HEK293 (cell line): ENCODE data around the gene FXYD2.

Experiments used
- CTCF ChIA-PET: fragments of 350-600 bp; formaldehyde crosslinking; extraction: SDS; loops from one replicate; lab custom pipeline; 2021; ENCODE audit warnings: antibody characterized with exemption; lab: Yijun Ruan, JAX
- POLR2A ChIA-PET: fragments of 300-600 bp; formaldehyde crosslinking; extraction: SDS; loops from one replicate; lab custom pipeline; 2020; ENCODE audit warnings: antibody characterized with exemption, inconsistent platforms; lab: Yijun Ruan, JAX
- H3K27ac ChIP-seq: fragments of 200-500 bp; sonication (Bioruptor generic); 2 replicates; pipeline ENCODE4 v1.5.1; 2014; ENCODE audit warnings: low read depth, low read length, control low read depth, inconsistent platforms; ENCODE audit errors: extremely low read depth
- H3K36me3 ChIP-seq, 2 experiments: fragments of 200-500 bp in 1 of 2; sonication (Bioruptor generic) in 1 of 2; 1 replicate in 1 of 2; 2 replicates in 1 of 2; pipeline ENCODE4 v1.5.1; 2014 to 2017; ENCODE audit warnings: inconsistent platforms in 2 of 2, low read length in 2 of 2; ENCODE audit not compliant: control insufficient read depth in 2 of 2, insufficient read depth in 1 of 2
- H3K4me1 ChIP-seq: fragments of 200-500 bp; sonication (Bioruptor generic); 2 replicates; pipeline ENCODE4 v1.5.1; 2014; ENCODE audit warnings: mild to moderate bottlenecking, low read length, inconsistent platforms; ENCODE audit not compliant: control insufficient read depth, insufficient read depth
- H3K4me3 ChIP-seq: 2 replicates; pipeline ENCODE4 v1.5.1; 2011; ENCODE audit warnings: low read depth, mild to moderate bottlenecking, control low read depth, low read length, moderate library complexity
- H3K9me3 ChIP-seq: fragments of 200-500 bp; sonication (Bioruptor generic); 2 replicates; pipeline ENCODE4 v1.5.1; 2014; ENCODE audit warnings: low read depth, low read length, inconsistent platforms; ENCODE audit not compliant: control insufficient read depth, insufficient read depth
- GLI4 ChIP-seq: fragments of 450-650 bp; formaldehyde crosslinking; IDR thresholded peaks from 2 replicates; pipeline ENCODE4 v1.5.1; 2016; ENCODE audit warnings: missing biosample characterization, missing genetic modification characterization
- HIC1 ChIP-seq: fragments of 450-650 bp; formaldehyde crosslinking; IDR thresholded peaks from 2 replicates; pipeline ENCODE4 v1.5.1; 2016; ENCODE audit warnings: missing biosample characterization, missing genetic modification characterization
- PRDM4 ChIP-seq: fragments of 450-650 bp; formaldehyde crosslinking; IDR thresholded peaks from 2 replicates; pipeline ENCODE4 v1.5.1; 2017; ENCODE audit warnings: missing biosample characterization, missing genetic modification characterization
- SP7 ChIP-seq: fragments of 450-650 bp; formaldehyde crosslinking; IDR thresholded peaks from 2 replicates; pipeline ENCODE4 v1.5.1; 2016; ENCODE audit warnings: missing biosample characterization, missing genetic modification characterization
- ZBTB11 ChIP-seq: fragments of 450-650 bp; formaldehyde crosslinking; conservative IDR thresholded peaks from 2 replicates; pipeline ENCODE4 v1.5.1; 2016; ENCODE audit warnings: low read depth, missing biosample characterization, missing genetic modification characterization
- ZBTB21 ChIP-seq: fragments of 450-650 bp; formaldehyde crosslinking; IDR thresholded peaks from 2 replicates; pipeline ENCODE4 v1.5.1; 2017; ENCODE audit warnings: missing biosample characterization, missing genetic modification characterization
- ZBTB49 ChIP-seq: fragments of 450-650 bp; formaldehyde crosslinking; IDR thresholded peaks from 2 replicates; pipeline ENCODE4 v1.5.1; 2016; ENCODE audit warnings: missing biosample characterization, missing genetic modification characterization, low read depth
- ZNF132 ChIP-seq: fragments of 450-650 bp; formaldehyde crosslinking; IDR thresholded peaks from 2 replicates; pipeline ENCODE4 v1.5.1; 2017; ENCODE audit warnings: missing biosample characterization, missing genetic modification characterization, borderline replicate concordance
- ZNF157 ChIP-seq: fragments of 450-650 bp; formaldehyde crosslinking; IDR thresholded peaks from 2 replicates; pipeline ENCODE4 v1.5.1; 2016; ENCODE audit warnings: missing biosample characterization, missing genetic modification characterization
- ZNF335 ChIP-seq: fragments of 450-650 bp; formaldehyde crosslinking; conservative IDR thresholded peaks from 2 replicates; pipeline ENCODE4 v1.5.1; 2016; ENCODE audit warnings: missing biosample characterization, missing genetic modification characterization
- ZNF354C ChIP-seq: fragments of 450-650 bp; formaldehyde crosslinking; IDR thresholded peaks from 2 replicates; pipeline ENCODE4 v1.5.1; 2016; ENCODE audit warnings: missing biosample characterization, missing genetic modification characterization, low read depth, borderline replicate concordance
- ZNF433 ChIP-seq: fragments of 450-650 bp; formaldehyde crosslinking; IDR thresholded peaks from 2 replicates; pipeline ENCODE4 v1.5.1; 2016; ENCODE audit warnings: missing biosample characterization, missing genetic modification characterization, low read depth
- ZNF521 ChIP-seq: fragments of 450-650 bp; formaldehyde crosslinking; IDR thresholded peaks from 2 replicates; pipeline ENCODE4 v1.5.1; 2017; ENCODE audit warnings: missing biosample characterization, mild to moderate bottlenecking, missing genetic modification characterization
- ZNF707 ChIP-seq: fragments of 450-650 bp; formaldehyde crosslinking; IDR thresholded peaks from 2 replicates; pipeline ENCODE4 v1.5.1; 2016; ENCODE audit warnings: missing biosample characterization, missing genetic modification characterization

The FXYD2 gene

GRCh38 chr11:117868815-117869561, 44.4 kb upstream of the FXYD2 start (continued):
- no peak for TF ChIP-seq ZBTB49 (tag by site-specific recombination)
- no peak for TF ChIP-seq ZNF157
- no peak for TF ChIP-seq HIC1 (tag by site-specific recombination)
- TF ChIP-seq ZNF433: no peak
- no peak for TF ChIP-seq SP7 (tag by site-specific recombination)
- TF ChIP-seq ZNF335 (tag by site-specific recombination): no peak
- TF ChIP-seq ZNF354C (tag by site-specific recombination): no peak

GRCh38 chr11:117868088-117868487, 43.5 kb upstream of the FXYD2 start:
- Histone ChIP-seq H3K36me3 (no peaks in the 10 kb centered on the region), H3K9me3 (no peaks in the 10 kb centered on the region), H3K4me1 (no peaks in the 10 kb centered on the region), H3K27ac (no peak overlapping the region), H3K4me3 (no peak overlapping the region)
- POLR2A ChIA-PET: no interaction called here
- TF ChIP-seq GLI4 (tag by site-specific recombination) (no peak), PRDM4 (tag by site-specific recombination) (no peak), ZBTB11 (tag by site-specific recombination) (no peak), ZBTB21 (tag by site-specific recombination) (no peak), ZNF707 (no peak), ZNF521 (no peak), ZNF132 (tag by site-specific recombination) (no peak)
- CTCF ChIA-PET: interaction anchor here (1.6 kb wide), 1 partner anchor 49 kb away, joined by 3 read pairs; no protein-coding TSS in a partner anchor
